ENCODE results near the gene GATAD2A.

Gene GATAD2A

DNA sequence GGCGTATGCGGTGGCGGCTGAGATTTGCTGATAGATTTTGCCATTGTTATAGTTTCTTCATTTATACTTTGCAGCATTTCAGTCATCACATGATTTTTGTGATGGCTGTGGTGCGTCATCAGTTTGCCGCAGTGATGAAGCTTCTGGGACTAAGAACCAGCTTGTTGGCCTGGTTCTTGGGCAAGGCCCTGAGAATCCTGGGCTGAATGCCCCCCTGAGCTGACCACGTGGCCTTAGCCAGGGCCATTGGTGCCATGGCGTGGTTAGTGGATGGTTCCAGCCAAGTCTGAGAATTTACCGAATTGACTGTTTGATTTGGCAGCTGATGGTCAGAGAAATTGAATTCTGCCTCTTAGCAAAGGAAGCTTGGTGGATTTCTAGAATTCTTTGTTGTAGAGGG is 17.8 kb downstream of the GATAD2A start:
- peaks cover 97% of the 10 kb centered on the region for H3K79me2 ChIP-seq (ENCODE audit: insufficient read depth, low read depth)
- no peaks in the 10 kb centered on the region for H3K4me1 ChIP-seq (ENCODE audit: low read depth, poor library complexity, severe bottlenecking)
- H4K20me1 ChIP-seq (ENCODE audit: insufficient read depth), result peaks cover 10% of the 10 kb centered on the region; the same call in 1 of the 2 replicates
- no peaks in the 10 kb centered on the region; the same call in 1 of the 2 replicates for H3K36me3 ChIP-seq (ENCODE audit: insufficient read depth)
- no peak overlapping the region for H3K9ac ChIP-seq
- H3K27me3 ChIP-seq (ENCODE audit: insufficient read depth, low read depth), result no peaks in the 10 kb centered on the region
- H3K4me3 ChIP-seq (IDR thresholded peaks at IDR 0.05; ENCODE audit: insufficient read depth, low read depth, low read length), result no peak overlapping the region
- no peak overlapping the region for H3K4me2 ChIP-seq
- H2AFZ ChIP-seq (ENCODE audit: low read depth), result no peak overlapping the region
- H3K27ac ChIP-seq, result no peak overlapping the region
- TF ChIP-seq, protein P1, sequence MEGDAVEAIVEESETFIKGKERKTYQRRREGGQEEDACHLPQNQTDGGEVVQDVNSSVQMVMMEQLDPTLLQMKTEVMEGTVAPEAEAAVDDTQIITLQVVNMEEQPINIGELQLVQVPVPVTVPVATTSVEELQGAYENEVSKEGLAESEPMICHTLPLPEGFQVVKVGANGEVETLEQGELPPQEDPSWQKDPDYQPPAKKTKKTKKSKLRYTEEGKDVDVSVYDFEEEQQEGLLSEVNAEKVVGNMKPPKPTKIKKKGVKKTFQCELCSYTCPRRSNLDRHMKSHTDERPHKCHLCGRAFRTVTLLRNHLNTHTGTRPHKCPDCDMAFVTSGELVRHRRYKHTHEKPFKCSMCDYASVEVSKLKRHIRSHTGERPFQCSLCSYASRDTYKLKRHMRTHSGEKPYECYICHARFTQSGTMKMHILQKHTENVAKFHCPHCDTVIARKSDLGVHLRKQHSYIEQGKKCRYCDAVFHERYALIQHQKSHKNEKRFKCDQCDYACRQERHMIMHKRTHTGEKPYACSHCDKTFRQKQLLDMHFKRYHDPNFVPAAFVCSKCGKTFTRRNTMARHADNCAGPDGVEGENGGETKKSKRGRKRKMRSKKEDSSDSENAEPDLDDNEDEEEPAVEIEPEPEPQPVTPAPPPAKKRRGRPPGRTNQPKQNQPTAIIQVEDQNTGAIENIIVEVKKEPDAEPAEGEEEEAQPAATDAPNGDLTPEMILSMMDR (conservative IDR thresholded peaks at IDR 0.05; ENCODE audit: low read depth, low read length), result no peak

DNA sequence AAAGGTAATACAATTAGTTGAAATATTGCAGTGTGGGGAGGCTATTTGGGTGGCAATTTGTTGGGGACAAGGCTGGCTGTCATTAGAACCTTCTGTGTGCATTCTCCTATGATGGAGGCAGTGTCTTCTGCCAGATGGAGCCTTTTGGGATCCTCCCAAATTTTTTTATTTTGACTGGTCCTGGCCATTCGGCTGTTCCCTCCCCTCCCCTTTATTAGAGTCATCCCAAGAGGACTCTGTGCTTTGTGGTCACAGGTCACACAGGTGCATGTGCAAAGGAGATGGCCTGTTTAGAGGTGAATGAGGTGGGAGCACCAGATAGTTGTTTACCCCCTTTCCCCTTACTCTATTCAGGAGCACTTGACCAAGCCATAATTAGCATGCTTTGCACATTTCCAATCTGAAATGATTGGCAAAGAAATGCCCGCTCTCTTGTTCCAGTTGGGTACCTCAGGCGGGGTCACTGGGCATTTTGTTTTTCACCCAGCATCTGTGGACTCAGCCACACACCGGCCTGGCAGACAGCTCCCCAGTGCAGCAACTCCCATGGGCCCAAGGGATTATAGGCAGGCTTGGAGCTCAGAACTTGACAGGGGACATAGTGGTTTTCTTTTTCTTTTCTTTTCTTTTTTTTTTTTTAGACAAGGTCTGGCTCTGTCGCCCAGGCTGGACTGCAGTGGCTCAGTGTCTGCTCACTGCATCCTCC is 19.8 kb downstream of the GATAD2A start:
- Histone ChIP-seq H3K4me3 (IDR thresholded peaks at IDR 0.05; ENCODE audit: insufficient read depth, low read depth, low read length) (no peak overlapping the region), H3K9ac (no peak overlapping the region), H3K4me2 (no peak overlapping the region), H3K36me3 (ENCODE audit: insufficient read depth) (no peaks in the 10 kb centered on the region; the same call in 1 of the 2 replicates), H3K27ac (no peak overlapping the region), H3K79me2 (ENCODE audit: insufficient read depth, low read depth) (peaks cover 100% of the 10 kb centered on the region), H4K20me1 (ENCODE audit: insufficient read depth) (peaks cover 14% of the 10 kb centered on the region; the same call in 1 of the 2 replicates), H3K27me3 (ENCODE audit: insufficient read depth, low read depth) (no peaks in the 10 kb centered on the region), H2AFZ (ENCODE audit: low read depth) (no peak overlapping the region), H3K4me1 (ENCODE audit: low read depth, poor library complexity, severe bottlenecking) (no peaks in the 10 kb centered on the region)
- TF ChIP-seq, protein P1 (conservative IDR thresholded peaks at IDR 0.05; ENCODE audit: low read depth, low read length), result no peak

DNA sequence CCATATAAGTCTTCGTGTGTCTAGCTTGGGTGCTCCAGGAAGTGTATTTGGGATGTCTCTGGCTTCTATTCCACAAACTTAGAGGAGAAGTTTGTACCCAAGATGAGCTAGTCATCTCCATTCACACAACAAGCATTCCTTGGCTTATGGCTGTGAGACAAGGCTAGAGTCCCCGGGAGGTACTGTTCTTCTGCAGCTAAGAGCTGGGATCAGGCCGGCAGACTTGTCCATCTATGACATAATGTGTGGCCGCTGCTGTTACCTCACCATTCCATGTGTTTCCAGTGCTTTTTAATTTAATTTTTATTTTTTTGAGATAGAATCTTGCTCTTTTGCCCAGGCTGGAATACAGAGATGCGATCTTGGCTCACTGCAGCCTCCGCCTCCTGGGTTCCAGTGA is 20.7 kb downstream of the GATAD2A start:
- TF ChIP-seq, protein P1 (conservative IDR thresholded peaks at IDR 0.05; ENCODE audit: low read depth, low read length), result no peak
- no peaks in the 10 kb centered on the region for H3K4me1 ChIP-seq (ENCODE audit: low read depth, poor library complexity, severe bottlenecking)

DNA sequence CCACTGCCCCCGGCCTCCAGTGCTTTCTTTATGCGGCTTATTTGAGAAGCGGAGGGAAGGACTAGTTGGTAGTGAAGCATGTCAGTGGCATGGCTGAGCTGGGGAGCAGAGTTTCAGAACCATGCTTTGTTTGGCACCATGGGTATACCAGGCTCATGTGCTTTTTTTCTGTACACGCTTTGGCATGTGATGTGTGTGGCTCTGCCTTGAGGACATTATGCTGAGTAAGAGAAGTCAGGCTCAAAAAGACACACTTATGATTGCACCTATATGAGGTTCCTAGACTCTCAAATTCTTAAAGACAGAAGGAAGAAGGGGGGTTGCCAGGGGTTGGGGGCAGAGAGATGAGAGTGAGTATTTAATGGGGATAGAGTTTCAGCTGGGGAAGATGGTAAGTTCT is 21.3 kb downstream of the GATAD2A start:
- TF ChIP-seq, protein P1 (conservative IDR thresholded peaks at IDR 0.05; ENCODE audit: low read depth, low read length), result no peak
- H3K27me3 ChIP-seq (ENCODE audit: insufficient read depth, low read depth), result no peaks in the 10 kb centered on the region
- peaks cover 99% of the 10 kb centered on the region for H3K79me2 ChIP-seq (ENCODE audit: insufficient read depth, low read depth)
- no peak overlapping the region for H3K4me3 ChIP-seq (IDR thresholded peaks at IDR 0.05; ENCODE audit: insufficient read depth, low read depth, low read length)
- H3K36me3 ChIP-seq (ENCODE audit: insufficient read depth), result no peaks in the 10 kb centered on the region; the same call in 1 of the 2 replicates
- peaks cover 14% of the 10 kb centered on the region; the same call in 1 of the 2 replicates for H4K20me1 ChIP-seq (ENCODE audit: insufficient read depth)
- no peak overlapping the region for H3K9ac ChIP-seq
- no peaks in the 10 kb centered on the region for H3K4me1 ChIP-seq (ENCODE audit: low read depth, poor library complexity, severe bottlenecking)
- H2AFZ ChIP-seq (ENCODE audit: low read depth), result no peak overlapping the region
- no peak overlapping the region for H3K27ac ChIP-seq
- no peak overlapping the region for H3K4me2 ChIP-seq

More for the DNA sequence above, 20.7 kb downstream of the GATAD2A start:
- Histone ChIP-seq H3K27me3 (ENCODE audit: insufficient read depth, low read depth) (no peaks in the 10 kb centered on the region), H3K4me2 (no peak overlapping the region), H3K36me3 (ENCODE audit: insufficient read depth) (no peaks in the 10 kb centered on the region; the same call in 1 of the 2 replicates), H2AFZ (ENCODE audit: low read depth) (no peak overlapping the region), H3K9ac (no peak overlapping the region), H3K27ac (no peak overlapping the region), H3K79me2 (ENCODE audit: insufficient read depth, low read depth) (peaks cover 100% of the 10 kb centered on the region), H4K20me1 (ENCODE audit: insufficient read depth) (peaks cover 14% of the 10 kb centered on the region; the same call in 1 of the 2 replicates), H3K4me3 (IDR thresholded peaks at IDR 0.05; ENCODE audit: insufficient read depth, low read depth, low read length) (no peak overlapping the region)
